GM21526 (cell line): ENCODE results near the gene AADACL4.
"Not testable (repeated sequence)": the region's sequence is repeated elsewhere in the genome, so short reads cannot be mapped to it uniquely, and the experiment has no call there.

Experiments
- ATAC-seq: cut with Tn5 transposase; IDR thresholded peaks from one replicate; pipeline ENCODE4 v1.9.1; 2021; ENCODE audit warnings: moderate library complexity; ENCODE audit not compliant: unreplicated experiment, low FRiP score

Gene AADACL4

DNA sequence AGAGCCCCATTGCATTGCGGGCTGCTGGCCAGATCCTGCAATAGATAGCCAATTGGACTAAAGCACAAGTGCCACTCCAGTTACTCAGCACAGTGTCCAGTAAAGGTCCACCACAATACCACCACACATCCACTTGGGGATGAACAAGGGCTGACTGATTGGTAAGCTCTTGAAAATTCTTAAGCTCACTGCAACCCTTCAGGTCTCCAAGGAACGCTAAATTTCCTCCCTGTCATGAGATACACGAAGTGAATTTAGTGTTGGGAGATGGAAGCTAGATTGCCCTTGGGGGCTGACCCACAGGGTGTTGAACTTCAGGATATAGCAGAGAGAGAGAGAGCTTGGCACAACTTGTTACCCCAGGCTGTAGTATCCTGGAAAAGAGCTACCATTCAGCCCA, 62.2 kb downstream of the AADACL4 start:
- no peak for ATAC-seq

DNA sequence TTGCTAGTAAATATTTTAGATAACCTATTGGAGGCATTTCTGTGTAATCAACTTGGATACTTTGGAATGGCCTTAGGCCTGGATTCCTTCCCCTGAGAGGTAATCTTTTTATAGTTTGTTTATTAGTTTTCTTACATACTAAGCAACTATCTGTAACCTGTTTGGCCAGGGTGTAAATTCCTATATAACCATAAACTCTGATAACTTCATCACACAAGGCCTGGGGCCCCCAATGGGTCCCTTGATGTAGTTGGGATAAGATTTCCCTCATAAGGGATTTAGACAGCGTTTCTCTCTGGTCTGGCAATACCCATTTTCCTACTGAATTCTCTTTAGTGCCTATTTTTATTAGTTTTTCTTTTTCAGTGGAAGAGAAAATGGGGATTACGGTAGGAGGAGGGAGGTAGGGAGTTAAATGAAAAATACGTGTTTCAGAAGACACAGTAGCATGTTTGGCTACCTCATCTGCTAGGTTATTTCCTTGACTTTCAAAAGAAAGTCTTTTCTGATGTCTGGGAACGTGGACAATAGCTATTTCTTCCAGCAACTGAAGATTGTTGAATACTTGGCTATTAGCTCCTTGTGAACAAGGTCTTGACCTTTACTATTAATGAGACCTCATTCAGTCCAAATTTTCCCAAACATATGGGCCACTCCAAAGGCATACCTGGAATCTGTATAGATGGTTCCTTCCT, 64.7 kb downstream of the AADACL4 start:
- no peak for ATAC-seq

DNA sequence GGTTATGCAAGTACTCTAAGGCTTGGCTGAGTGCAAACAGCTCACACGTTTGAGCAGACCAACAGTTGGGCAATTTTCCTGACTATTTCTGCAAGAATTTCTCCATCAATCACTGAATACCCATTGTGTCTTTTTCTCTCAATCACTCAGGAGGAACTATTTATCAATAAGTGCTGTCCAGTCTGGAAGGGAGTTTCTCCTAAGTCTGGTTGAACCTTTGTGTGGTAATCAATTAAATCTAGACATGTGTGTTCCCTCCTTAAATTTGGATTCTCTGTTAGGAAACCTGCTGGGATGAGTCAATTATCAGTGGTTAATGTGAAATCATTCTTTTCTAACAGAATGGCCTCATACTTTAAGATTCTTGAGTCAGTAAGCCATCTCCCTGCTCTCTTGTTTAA, 65.2 kb downstream of the AADACL4 start:
- no peak for ATAC-seq

DNA sequence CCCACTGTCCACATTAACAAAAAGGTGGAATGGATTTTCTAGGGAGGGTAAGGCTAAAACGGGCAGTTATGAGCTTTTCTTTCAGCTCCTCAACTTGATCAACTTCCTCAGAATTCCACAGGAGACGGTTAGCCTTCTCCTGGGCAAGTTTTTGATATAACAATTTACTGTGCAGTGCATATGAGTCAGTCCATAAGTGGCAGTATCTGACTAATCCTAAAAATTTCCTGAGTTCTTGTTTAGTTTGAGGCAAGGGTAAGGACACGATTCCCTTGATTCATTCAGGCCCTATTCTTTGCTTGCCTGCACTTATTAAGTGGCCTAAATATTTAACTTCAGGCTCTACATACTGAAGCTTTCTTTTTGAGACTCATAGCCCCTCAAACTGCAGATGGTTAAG, 65.8 kb downstream of the AADACL4 start:
- no peak for ATAC-seq

DNA sequence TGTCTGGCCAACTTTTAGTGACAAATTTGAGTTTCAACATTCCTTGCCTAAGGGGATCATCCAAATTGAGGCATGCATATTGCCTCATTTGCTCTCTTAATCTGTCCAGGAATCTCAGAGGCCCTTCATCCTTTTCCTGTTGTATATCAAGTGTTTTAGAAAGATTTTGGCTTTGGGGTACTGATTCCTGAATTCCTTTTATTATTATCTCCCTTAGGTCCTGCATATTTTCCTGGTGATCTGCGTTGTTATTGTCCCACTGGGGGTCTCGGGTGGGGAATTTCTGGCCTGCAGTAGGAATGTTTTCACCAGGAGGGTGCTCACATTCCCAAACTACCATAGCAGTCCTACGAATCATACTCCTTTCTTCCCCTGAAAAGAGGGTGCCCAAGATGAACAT, 67.7 kb downstream of the AADACL4 start:
- no peak for ATAC-seq

DNA sequence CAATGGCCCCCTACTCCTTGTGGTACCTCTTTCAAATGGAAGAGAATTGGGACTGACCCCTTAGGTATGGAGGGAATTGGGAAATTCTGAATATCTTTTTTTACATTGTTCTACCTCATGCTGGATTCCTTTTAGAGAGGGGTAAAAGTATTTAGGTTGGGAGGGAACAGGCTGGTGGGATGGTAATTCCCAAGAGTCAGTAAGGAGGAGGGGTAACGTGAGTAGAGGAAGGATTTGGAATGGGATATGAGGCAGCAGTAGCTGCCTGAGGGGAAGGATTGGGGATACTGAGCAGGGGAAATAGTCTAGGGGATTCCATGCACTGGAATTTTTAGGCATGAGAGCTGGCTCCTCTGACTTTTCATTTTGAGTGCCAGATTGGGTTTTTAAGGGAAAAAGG, 68.2 kb downstream of the AADACL4 start:
- ATAC-seq, result no peak

DNA sequence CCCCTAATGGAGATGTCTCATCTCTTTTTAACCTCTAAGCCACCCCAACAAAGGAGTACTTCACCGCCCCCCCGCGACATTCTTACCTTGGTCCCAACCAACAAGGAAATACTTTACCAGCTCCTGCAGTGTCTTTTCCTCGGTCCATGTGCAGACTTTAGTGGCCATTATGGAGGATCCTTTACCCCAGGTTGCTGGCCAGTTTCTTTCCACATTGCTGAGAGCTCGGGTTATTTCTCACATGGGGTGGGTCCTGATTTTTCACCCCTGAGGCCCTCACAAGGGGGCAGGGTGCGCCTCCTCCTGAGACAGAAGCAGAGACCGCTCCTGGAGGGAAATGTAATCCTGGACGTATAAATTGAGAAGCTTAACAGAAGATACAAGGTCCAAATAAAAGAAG, 69.0 kb downstream of the AADACL4 start:
- ATAC-seq, result no peak

DNA sequence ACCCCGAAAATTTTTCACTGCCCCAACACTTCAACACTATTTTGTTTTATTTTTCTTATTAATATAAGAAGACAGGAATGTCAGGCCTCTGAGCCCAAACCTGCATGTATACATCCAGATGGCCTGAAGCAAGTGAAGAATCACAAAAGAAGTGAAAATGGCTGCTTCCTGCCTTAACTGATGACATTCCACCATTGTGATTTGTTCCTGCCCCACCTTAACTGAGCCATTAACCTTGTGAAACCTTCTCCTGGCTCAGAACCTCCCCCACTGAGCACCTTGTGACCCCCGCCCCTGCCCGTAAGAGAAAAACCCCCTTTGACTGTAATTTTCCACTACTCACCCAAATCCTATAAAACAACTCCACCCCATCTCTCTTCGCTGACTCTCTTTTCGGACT, 69.8 kb downstream of the AADACL4 start:
- not testable (repeated sequence) for ATAC-seq

DNA sequence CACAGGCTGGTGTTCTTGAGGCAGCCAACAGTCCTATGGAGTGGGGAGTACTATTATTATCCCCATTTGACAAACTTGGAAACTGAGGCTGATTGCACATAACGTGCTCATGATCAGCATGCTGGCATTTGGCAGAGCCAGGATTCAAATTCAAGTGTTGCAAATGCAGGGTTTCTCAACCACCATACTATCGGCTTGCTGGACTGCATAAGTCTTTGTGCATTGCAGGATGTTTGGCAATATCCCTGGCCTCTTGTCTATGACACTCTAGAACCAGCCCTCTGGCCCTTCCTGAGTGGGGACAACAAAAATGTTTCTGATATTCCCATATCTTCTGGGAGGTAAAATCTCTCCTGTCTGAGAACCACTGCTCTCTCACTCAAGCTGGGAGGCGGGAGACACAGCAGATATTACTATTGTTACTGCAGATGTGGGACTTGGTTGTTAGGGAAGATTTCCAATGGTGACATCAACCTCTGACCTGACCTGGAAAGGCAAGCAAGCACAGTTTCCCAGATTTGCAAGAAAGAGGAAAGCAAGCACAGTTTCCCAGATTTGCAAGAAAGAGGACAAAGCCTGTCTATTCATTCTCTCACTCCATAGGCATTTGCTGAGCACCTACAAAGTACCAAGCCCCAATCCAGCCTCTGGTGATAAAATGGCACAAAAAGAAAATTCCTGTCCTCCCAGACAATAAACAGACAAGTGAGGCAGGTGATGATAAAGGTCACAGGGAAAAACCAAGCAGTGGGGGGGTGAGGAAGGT, 71.0 kb downstream of the AADACL4 start:
- ATAC-seq, result no peak

DNA sequence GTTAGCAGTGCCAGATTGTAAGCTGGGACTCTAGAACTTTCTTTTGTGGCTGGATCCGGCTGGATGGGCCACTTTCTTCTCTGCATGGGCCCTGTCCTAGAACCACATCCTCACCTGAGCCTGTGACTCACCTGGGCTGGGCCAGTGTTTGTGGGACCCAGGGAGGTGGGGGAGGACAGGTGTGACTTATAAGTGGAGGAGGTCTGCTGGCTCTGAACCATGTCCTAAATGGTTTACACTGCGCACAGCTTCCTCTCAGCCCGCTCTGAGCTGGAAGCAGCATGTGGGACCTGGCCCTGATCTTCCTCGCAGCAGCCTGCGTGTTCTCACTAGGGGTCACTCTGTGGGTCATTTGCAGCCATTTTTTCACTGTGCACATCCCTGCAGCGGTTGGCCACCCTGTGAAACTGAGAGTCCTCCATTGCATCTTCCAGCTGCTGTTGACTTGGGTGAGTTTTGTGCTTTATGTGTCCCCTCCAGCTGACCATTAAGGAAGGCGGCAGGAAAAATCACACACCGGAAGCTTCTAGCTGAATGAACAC, 72.1 kb downstream of the AADACL4 start, which contains the start of gene AADACL3:
Gene AADACL3 (plus strand): TSS at position 215 of the 542 bp plus-strand sequence. CDS start 67 bp downstream, at position 282.
- no peak for ATAC-seq
